NCI-H510A treated with DMSO at 0.1 percent for 48 hours (cell line): ENCODE data around the gene THSD7A.

Source experiments
- DNase-seq: peaks from one replicate; lab custom pipeline; 2025; lab: John Stamatoyannopoulos, UW

The THSD7A gene

GRCh38 chr7:11332186-11332864, 499.7 kb downstream of the THSD7A start:
- DNase-seq, result no peak

GRCh38 chr7:11331128-11332102, 500.6 kb downstream of the THSD7A start:
- no peak for DNase-seq

- no peak for DNase-seq
Measured at GRCh38 chr7:11330717-11331116, 501.3 kb downstream of the THSD7A start.

GRCh38 chr7:11330208-11330607, 501.8 kb downstream of the THSD7A start:
- no peak for DNase-seq

GRCh38 chr7:11329626-11330025, 502.4 kb downstream of the THSD7A start:
- DNase-seq, result no peak

- no peak for DNase-seq
Measured at GRCh38 chr7:11328309-11328708, 503.7 kb downstream of the THSD7A start.

- no peak for DNase-seq
Measured at GRCh38 chr7:11327633-11328032, 504.4 kb downstream of the THSD7A start.
